Stimulated activated CD4-positive, alpha-beta T cell treated with anti-CD3 and anti-CD28 coated beads, Interleukin-2, amount 100 ng/mL, for 48 hours (primary cell): Measurements from ENCODE around the gene NPW.

ENCODE experiments used
- DNase-seq, 2 donors: peaks; one replicate each; pipeline ENCODE4 v3.0.0-alpha.2; 2020

The NPW gene

GRCh38 chr16:2056077-2056476, 36.5 kb downstream of the NPW start:
- no peak for DNase-seq

- no peak for DNase-seq
Observed at GRCh38 chr16:2056681-2057407, 37.3 kb downstream of the NPW start.

DNA sequence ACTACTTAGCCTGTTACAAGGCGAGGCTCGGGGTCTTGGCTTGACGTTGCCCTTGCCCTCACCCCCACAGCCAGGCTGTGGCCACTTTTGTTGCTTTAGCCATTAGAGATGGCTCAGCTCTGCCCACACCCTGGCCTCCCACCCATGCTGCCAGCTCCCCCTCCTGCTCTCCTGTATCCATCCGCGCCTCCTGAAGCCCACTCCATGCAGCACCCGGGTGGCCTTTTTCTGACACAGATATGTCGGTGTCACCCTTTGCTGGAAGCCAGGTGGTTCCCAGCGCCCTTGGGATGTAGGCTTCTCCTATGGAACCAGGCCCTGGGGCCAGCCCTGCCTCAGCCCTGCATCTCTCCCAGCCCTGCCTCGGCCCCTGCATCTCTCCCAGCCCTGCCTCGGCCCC, 37.9 kb downstream of the NPW start:
- DNase-seq, result no peak

DNA sequence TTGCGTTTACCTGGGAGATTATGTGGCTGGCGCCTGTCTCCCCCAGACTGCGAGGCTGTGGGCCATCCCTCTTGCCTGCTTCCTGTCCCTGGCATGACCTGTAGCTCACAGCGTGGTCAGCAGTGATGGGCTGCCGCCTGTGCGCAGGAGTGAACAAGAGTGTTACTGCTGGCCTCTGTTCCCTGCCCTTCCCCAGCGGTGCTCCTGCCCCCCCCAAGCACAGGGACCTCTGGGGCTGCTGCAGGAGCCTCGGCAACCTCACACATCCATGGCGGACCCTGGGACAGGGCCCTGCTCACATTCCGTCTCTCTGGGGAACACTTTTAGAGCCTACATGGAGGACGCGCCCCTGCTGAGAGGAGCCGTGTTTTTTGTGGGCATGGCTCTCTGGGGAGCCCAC, 38.8 kb downstream of the NPW start:
- DNase-seq, result no peak

DNA sequence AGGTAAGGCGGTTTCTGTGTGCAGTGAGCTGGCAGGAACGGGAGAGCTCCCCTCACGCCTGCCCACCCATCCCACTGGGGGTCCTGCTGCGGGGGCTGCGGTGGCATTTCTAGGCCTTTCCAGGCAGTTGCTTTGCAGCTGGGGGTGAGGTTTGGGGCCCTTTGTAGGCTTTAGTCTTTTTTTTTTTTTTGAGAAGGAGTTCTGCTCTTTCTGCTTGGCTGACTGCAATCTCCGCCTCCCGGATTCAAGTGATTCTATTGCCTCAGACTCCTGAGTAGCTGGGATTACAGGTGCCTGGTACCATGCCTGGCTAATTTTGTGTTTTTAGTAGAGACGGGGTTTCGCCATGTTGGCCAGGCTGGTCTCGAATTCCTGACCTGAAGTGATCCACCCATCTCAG, 39.3 kb downstream of the NPW start:
- no peak for DNase-seq

DNA sequence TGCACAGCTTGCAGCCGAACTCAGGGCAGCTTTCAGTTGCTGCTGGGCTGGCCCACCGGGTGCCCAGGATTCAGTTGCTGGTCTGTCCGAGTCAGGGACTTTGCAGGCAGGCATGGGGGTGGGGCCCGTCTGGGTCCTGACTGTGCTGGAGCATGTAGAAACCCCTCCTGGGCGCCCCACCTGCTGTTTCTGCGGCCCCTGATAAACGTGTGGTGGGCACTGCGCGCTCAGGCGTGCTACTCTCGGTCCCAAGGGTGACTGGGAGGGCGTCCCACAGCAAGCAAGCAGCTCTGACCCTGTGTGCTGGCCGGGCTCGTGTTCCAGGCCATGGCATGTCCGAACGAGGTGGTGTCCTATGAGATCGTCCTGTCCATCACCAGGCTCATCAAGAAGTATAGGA, 40.8 kb downstream of the NPW start:
- no peak for DNase-seq

GRCh38 chr16:2061023-2061422, 41.4 kb downstream of the NPW start:
- DNase-seq, result no peak

DNA sequence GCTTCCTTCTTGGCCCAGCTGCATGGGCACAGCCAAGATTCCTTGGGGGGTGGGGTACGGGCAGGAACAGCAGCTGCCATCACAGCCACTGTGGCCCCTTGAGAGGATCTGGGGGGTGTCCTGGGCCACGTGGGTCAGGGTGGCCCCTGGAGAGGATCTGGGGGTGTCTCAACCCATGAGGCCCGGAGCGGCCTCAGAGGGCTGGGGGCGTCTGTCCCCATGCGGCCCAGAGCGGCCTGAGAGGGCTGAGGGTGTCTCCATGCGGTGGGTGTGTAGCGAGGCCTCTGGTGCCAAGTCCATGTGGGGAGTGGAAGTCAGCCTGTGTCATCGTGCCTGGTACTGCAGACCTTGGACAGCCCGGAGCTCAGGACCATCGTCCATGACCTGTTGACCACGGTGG, 41.9 kb downstream of the NPW start:
- DNase-seq, result no peak

DNA sequence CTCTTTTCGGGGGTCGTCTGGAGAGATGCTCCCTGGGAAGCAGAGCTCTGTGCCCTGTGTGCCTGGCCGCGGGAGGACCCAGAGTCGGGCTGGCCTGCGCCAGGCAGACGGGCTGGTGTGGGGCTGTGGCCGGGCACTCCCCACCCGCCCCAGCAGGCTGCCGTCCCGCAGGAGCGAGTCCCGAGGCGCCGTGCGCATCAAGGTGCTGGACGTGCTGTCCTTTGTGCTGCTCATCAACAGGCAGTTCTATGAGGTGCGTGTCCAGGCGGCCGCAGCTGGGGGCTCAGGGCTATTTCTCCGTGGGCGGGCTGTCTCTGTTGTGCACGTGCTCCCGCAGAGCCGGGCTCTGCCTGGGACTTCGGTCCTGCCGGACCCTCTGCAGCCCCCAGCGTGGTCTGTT, 43.2 kb downstream of the NPW start:
- no peak for DNase-seq

GRCh38 chr16:2063861-2064260, 44.3 kb downstream of the NPW start:
- no peak for DNase-seq

DNA sequence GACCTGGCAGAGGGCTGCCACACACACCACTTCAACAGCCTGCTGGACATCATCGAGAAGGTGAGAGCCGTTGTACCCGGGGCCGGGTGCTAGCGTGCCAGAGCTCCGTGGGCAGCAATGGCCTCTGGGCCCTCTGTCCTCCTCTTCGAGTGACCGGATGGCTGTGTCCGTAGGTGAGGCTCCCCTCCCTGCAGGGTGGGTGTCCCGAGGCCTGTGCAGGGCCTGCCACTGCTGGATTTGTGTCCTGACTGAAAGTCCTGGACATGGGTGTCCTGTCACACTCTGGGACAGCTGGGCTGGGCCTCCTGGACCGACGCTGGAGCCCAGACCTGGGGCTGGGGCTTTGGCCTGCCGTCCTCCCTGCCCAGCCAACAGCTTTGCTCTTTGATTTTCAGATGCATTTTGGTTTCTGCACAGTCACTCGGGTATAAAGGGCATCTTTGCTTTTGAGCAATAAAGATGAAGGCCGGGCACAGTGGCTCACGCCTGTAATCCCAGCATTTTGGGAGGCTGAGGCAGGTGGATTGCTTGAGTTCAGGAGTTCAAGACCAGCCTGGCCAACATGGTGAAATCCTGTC, 44.9 kb downstream of the NPW start:
- no peak for DNase-seq

DNA sequence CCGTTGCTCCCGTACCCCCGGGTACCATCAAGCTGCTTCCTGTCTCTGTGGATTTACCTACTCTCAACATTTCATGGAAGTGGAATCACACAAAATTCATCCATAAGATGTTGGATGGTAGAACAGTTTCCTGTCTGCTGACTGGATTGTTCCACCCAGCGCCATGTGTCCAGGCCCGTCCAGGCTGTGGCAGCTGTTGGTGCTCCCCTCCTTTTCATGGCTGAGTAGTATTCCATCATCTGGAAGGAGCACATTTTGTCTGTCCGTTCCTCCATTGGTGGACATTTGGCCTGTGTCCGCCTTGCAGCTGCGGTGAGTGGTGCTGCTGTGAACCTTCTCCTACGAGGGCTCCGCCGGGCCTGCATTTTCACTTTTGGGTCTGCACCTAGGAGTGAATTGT, 46.6 kb downstream of the NPW start:
- DNase-seq, result no peak
